ENCODE data around the gene C19orf85.

GRCh38 chr19:55493645-55494171, 29.2 kb upstream of the C19orf85 start:
- TF ChIP-seq, protein P1, sequence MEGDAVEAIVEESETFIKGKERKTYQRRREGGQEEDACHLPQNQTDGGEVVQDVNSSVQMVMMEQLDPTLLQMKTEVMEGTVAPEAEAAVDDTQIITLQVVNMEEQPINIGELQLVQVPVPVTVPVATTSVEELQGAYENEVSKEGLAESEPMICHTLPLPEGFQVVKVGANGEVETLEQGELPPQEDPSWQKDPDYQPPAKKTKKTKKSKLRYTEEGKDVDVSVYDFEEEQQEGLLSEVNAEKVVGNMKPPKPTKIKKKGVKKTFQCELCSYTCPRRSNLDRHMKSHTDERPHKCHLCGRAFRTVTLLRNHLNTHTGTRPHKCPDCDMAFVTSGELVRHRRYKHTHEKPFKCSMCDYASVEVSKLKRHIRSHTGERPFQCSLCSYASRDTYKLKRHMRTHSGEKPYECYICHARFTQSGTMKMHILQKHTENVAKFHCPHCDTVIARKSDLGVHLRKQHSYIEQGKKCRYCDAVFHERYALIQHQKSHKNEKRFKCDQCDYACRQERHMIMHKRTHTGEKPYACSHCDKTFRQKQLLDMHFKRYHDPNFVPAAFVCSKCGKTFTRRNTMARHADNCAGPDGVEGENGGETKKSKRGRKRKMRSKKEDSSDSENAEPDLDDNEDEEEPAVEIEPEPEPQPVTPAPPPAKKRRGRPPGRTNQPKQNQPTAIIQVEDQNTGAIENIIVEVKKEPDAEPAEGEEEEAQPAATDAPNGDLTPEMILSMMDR (IDR thresholded peaks at IDR 0.05), result no peak
- no peak for TF ChIP-seq POLR2A (IDR thresholded peaks at IDR 0.05)

Measured in Peyer's patch (tissue), 4 donors.